ENCODE data around the gene MPST.

MPST gene

GRCh38 chr22:36997746-36998145, 21.8 kb upstream of the MPST start:
- TF ChIP-seq CTCF (IDR thresholded peaks at IDR 0.05): no peak

- no peak for TF ChIP-seq CTCF (IDR thresholded peaks at IDR 0.05)
Measured at GRCh38 chr22:36998620-36999351, 20.8 kb upstream of the MPST start.

GRCh38 chr22:36999463-36999862, 20.1 kb upstream of the MPST start:
- TF ChIP-seq CTCF (IDR thresholded peaks at IDR 0.05): no peak

GRCh38 chr22:37000676-37001534, 18.6 kb upstream of the MPST start:
- no peak for TF ChIP-seq CTCF (IDR thresholded peaks at IDR 0.05)

- no peak for TF ChIP-seq CTCF (IDR thresholded peaks at IDR 0.05)
Measured at GRCh38 chr22:37001826-37002225, 17.7 kb upstream of the MPST start.

- TF ChIP-seq CTCF (IDR thresholded peaks at IDR 0.05): no peak
Measured at GRCh38 chr22:37002633-37003032, 16.9 kb upstream of the MPST start.

- no peak for TF ChIP-seq CTCF (IDR thresholded peaks at IDR 0.05)
Measured at GRCh38 chr22:37007651-37008050, 11.9 kb upstream of the MPST start.
